Spleen (tissue), 7 donors: ENCODE results near the gene SLC22A9.

Experiments used
- CTCF ChIP-seq, 11 experiments: fragments of 200-600 bp in 7 of 11; fragments of 450-650 bp in 4 of 11; sonication (generic) in 4 of 11; IDR thresholded peaks in 8 of 11; conservative IDR thresholded peaks in 3 of 11; 1 replicate in 7 of 11; 2 replicates in 4 of 11; pipeline versions ENCODE4 v1.4.0 to v1.8.0; 2016 to 2021; ENCODE audit warnings: antibody characterized with exemption in 11 of 11, inconsistent platforms in 4 of 11, mild to moderate bottlenecking in 1 of 11
- POLR2A ChIP-seq, 3 donors: fragments of 450-650 bp; IDR thresholded peaks; one replicate each; pipeline ENCODE4 v1.5.1; 2017; ENCODE audit warnings: antibody characterized with exemption in 3 of 3, mild to moderate bottlenecking in 1 of 3
- POLR2AphosphoS5 ChIP-seq, 3 donors: sonication (generic); formaldehyde crosslinking; IDR thresholded peaks; one replicate each; pipeline ENCODE4 v1.5.1; 2017; ENCODE audit warnings: antibody characterized with exemption in 3 of 3
- donor health status: DM: no; HTN: no; CAD: no; lungs with moderate emphysema.
- donor health status: DM: no; HTN: no; CAD: no.
- donor health status: DM: no; HTN: no; CAD: no.

- TF ChIP-seq CTCF (IDR thresholded peaks at IDR 0.05 in 8 of 11, conservative IDR thresholded peaks at IDR 0.05 in 3 of 11), result no peak
- no peak for TF ChIP-seq POLR2A (IDR thresholded peaks at IDR 0.05)
- no peak for TF ChIP-seq POLR2AphosphoS5 (IDR thresholded peaks at IDR 0.05)
Measured at GRCh38 chr11:63362196-63362793, 7.3 kb upstream of the SLC22A9 start.
